HG02623 (cell line): ENCODE data around the gene LEO1.

Source experiments
- ATAC-seq: cut with Tn5 transposase; IDR thresholded peaks from one replicate; pipeline ENCODE4 v1.9.1; 2021; ENCODE audit warnings: moderate library complexity; ENCODE audit not compliant: unreplicated experiment

The LEO1 gene

GRCh38 chr15:51971375-51972133, at the start of gene LEO1:
Gene LEO1 (minus strand): TSS chr15:51971778. CDS start chr15:51971745, 33 bp downstream.
- ATAC-seq = peak; percentile 76

- no peak for ATAC-seq
Observed at GRCh38 chr15:52021128-52021671, 49.6 kb upstream of the LEO1 start.

- ATAC-seq = no peak
Observed at GRCh38 chr15:52020221-52021085, 48.9 kb upstream of the LEO1 start.

GRCh38 chr15:52019394-52020220, 48.0 kb upstream of the LEO1 start:
- peak; percentile 40 for ATAC-seq

GRCh38 chr15:52018693-52019393, 47.3 kb upstream of the LEO1 start, which contains the start of gene MAPK6:
Gene MAPK6 (plus strand): TSS chr15:52019219. CDS start chr15:52046461, 27,242 bp downstream.
- peak; percentile 75 for ATAC-seq

- no peak for ATAC-seq
Observed at GRCh38 chr15:52018244-52018643, 46.7 kb upstream of the LEO1 start.

GRCh38 chr15:52016316-52016715, 44.7 kb upstream of the LEO1 start:
- no peak for ATAC-seq

- no peak for ATAC-seq
Observed at GRCh38 chr15:52014616-52015015, 43.0 kb upstream of the LEO1 start.

- ATAC-seq = no peak
Observed at GRCh38 chr15:52013151-52013791, 41.7 kb upstream of the LEO1 start.

- no peak for ATAC-seq
Observed at GRCh38 chr15:52012210-52012609, 40.6 kb upstream of the LEO1 start.

GRCh38 chr15:52011711-52012144, 40.1 kb upstream of the LEO1 start:
- ATAC-seq = no peak

GRCh38 chr15:52010633-52011595, 39.3 kb upstream of the LEO1 start:
- ATAC-seq = no peak

- ATAC-seq = no peak
Observed at GRCh38 chr15:52008698-52009434, 37.3 kb upstream of the LEO1 start.

- ATAC-seq = no peak
Observed at GRCh38 chr15:52008359-52008697, 36.8 kb upstream of the LEO1 start.

GRCh38 chr15:52006702-52007340, 35.2 kb upstream of the LEO1 start:
- peak; percentile 33 for ATAC-seq

- ATAC-seq = peak; percentile 65
Observed at GRCh38 chr15:52005748-52006701, 34.4 kb upstream of the LEO1 start.
